ENCODE data around the gene KRTAP10-8. TPM values are rescaled to one million over a fixed set of nuclear protein-coding genes. Genes with fewer than 3 reads are reported as not detected.

Gene KRTAP10-8
- total RNA-seq, 2 donors from 2014 or later, result not detected

GRCh38 chr21:44567481-44568171 is 44.3 kb upstream of the KRTAP10-8 start:
- Histone ChIP-seq H3K4me1 (replicated peaks) (no peaks in the 10 kb centered on the region), H3K36me3 (no peaks in the 10 kb centered on the region), H3K9me3 (no peaks in the 10 kb centered on the region), H3K4me3 (no peak overlapping the region), H3K27ac (no peak overlapping the region), H3K27me3 (replicated peaks; ENCODE audit: insufficient read depth) (no peaks in the 10 kb centered on the region)
- TF ChIP-seq CTCF (IDR thresholded peaks at IDR 0.05), result no peak
- no peak for TF ChIP-seq POLR2AphosphoS5 (IDR thresholded peaks at IDR 0.05)
- no peak for TF ChIP-seq POLR2A (IDR thresholded peaks at IDR 0.05)
- WGBS, result 90% methylated on average over 18 of the region's 18 CpGs
- intact Hi-C loops (cut with DNase I), result no loop called here
- no peak for DNase-seq (ENCODE audit: low spot score)

- Histone ChIP-seq H3K36me3 (no peaks in the 10 kb centered on the region), H3K27ac (no peak overlapping the region), H3K9me3 (no peaks in the 10 kb centered on the region), H3K27me3 (replicated peaks; ENCODE audit: insufficient read depth) (no peaks in the 10 kb centered on the region), H3K4me1 (replicated peaks) (no peaks in the 10 kb centered on the region), H3K4me3 (no peak overlapping the region)
- no peak for TF ChIP-seq POLR2AphosphoS5 (IDR thresholded peaks at IDR 0.05)
- no peak for TF ChIP-seq CTCF (IDR thresholded peaks at IDR 0.05)
- TF ChIP-seq POLR2A (IDR thresholded peaks at IDR 0.05), result no peak
- intact Hi-C loops (cut with DNase I), result no loop called here
- 77% methylated on average over 9 of the region's 12 CpGs for WGBS
- no peak for DNase-seq (ENCODE audit: low spot score)
Measured at GRCh38 chr21:44568261-44568660, 43.6 kb upstream of the KRTAP10-8 start.

GRCh38 chr21:44568667-44569556 is 43.0 kb upstream of the KRTAP10-8 start:
- Histone ChIP-seq H3K9me3 (no peaks in the 10 kb centered on the region), H3K36me3 (no peaks in the 10 kb centered on the region), H3K4me3 (no peak overlapping the region), H3K4me1 (replicated peaks) (no peaks in the 10 kb centered on the region), H3K27me3 (replicated peaks; ENCODE audit: insufficient read depth) (no peaks in the 10 kb centered on the region), H3K27ac (no peak overlapping the region)
- WGBS, result 75% methylated on average over 25 of the region's 27 CpGs
- DNase-seq (ENCODE audit: low spot score), result no peak
- intact Hi-C loops (cut with DNase I), result no loop called here
- no peak for TF ChIP-seq POLR2AphosphoS5 (IDR thresholded peaks at IDR 0.05)
- TF ChIP-seq CTCF (IDR thresholded peaks at IDR 0.05), result no peak
- TF ChIP-seq POLR2A (IDR thresholded peaks at IDR 0.05), result no peak

- intact Hi-C loops (cut with DNase I), result no loop called here
- no peak overlapping the region for H3K27ac ChIP-seq
- no peak overlapping the region for H3K4me3 ChIP-seq
- no peaks in the 10 kb centered on the region for H3K4me1 ChIP-seq (replicated peaks)
- no peaks in the 10 kb centered on the region for H3K9me3 ChIP-seq
- H3K27me3 ChIP-seq (replicated peaks; ENCODE audit: insufficient read depth), result no peaks in the 10 kb centered on the region
- 84% methylated on average over 12 of the region's 12 CpGs for WGBS
- TF ChIP-seq CTCF (IDR thresholded peaks at IDR 0.05), result no peak
- no peak for TF ChIP-seq POLR2A (IDR thresholded peaks at IDR 0.05)
- no peak for TF ChIP-seq POLR2AphosphoS5 (IDR thresholded peaks at IDR 0.05)
- no peaks in the 10 kb centered on the region for H3K36me3 ChIP-seq
- no peak for DNase-seq (ENCODE audit: low spot score)
Measured at GRCh38 chr21:44569861-44570517, 41.9 kb upstream of the KRTAP10-8 start.

Measured in prostate gland (tissue), 2 donors.